H9 (cell line): Measurements from ENCODE around the gene CCDC92. TPM values are rescaled to one million over a fixed set of nuclear protein-coding genes. Genes with fewer than 3 reads are reported as not detected.

Experiments
- DNase-seq: peaks from one replicate; pipeline ENCODE4 v3.0.0-alpha.2; 2017
- H2AFZ ChIP-seq: one replicate; pipeline ENCODE4 v1.6.1; 2013; ENCODE audit warnings: mild to moderate bottlenecking, low read length, control low read depth, moderate library complexity
- H2AK5ac ChIP-seq: 2 replicates; pipeline ENCODE4 v1.6.1; 2013; ENCODE audit warnings: low read length, control low read depth, mixed read lengths; ENCODE audit not compliant: insufficient read length
- H2BK120ac ChIP-seq: one replicate; pipeline ENCODE4 v1.6.1; 2013; ENCODE audit warnings: low read depth, mild to moderate bottlenecking, low read length, control low read depth, inconsistent platforms; ENCODE audit not compliant: poor library complexity, severe bottlenecking
- H2BK12ac ChIP-seq: 2 replicates; pipeline ENCODE4 v1.6.1; 2013; ENCODE audit warnings: low read length, control low read depth, mixed read lengths, low read depth; ENCODE audit not compliant: insufficient read length
- H2BK15ac ChIP-seq: 2 replicates; pipeline ENCODE4 v1.6.1; 2013; ENCODE audit warnings: low read depth, low read length, control low read depth
- H2BK20ac ChIP-seq: one replicate; pipeline ENCODE4 v1.6.1; 2013; ENCODE audit warnings: low read depth, mild to moderate bottlenecking, low read length, control low read depth, inconsistent platforms; ENCODE audit not compliant: poor library complexity, severe bottlenecking
- H2BK5ac ChIP-seq: 2 replicates; pipeline ENCODE4 v1.6.1; 2013; ENCODE audit warnings: low read length, control low read depth, mixed read lengths; ENCODE audit not compliant: insufficient read length
- H3K14ac ChIP-seq: 2 replicates; pipeline ENCODE4 v1.6.1; 2013; ENCODE audit warnings: low read length, control low read depth; ENCODE audit not compliant: insufficient read depth
- H3K18ac ChIP-seq: 2 replicates; pipeline ENCODE4 v1.6.1; 2013; ENCODE audit warnings: low read depth, mild to moderate bottlenecking, mixed read lengths, low read length, control low read depth; ENCODE audit not compliant: insufficient read length
- H3K23ac ChIP-seq: 2 replicates; pipeline ENCODE4 v1.6.1; 2013; ENCODE audit warnings: low read length, control low read depth, mixed read lengths, low read depth; ENCODE audit not compliant: insufficient read length
- H3K23me2 ChIP-seq: 2 replicates; pipeline ENCODE4 v1.6.1; 2013; ENCODE audit warnings: low read depth, mild to moderate bottlenecking, mixed read lengths, low read length, control low read depth; ENCODE audit not compliant: insufficient read length, poor library complexity, severe bottlenecking
- H3K27ac ChIP-seq: 2 replicates; pipeline ENCODE4 v1.5.1; 2013; ENCODE audit warnings: low read length, control low read depth, mixed read lengths, low read depth; ENCODE audit not compliant: insufficient read length
- H3K27me3 ChIP-seq: 2 replicates; pipeline ENCODE4 v1.6.1; 2013; ENCODE audit warnings: low read length, control low read depth, inconsistent platforms; ENCODE audit not compliant: insufficient read depth
- H3K4ac ChIP-seq: 2 replicates; pipeline ENCODE4 v1.6.1; 2013; ENCODE audit warnings: low read depth, mild to moderate bottlenecking, control low read depth, inconsistent platforms, low read length, moderate library complexity
- H3K4me1 ChIP-seq: 2 replicates; pipeline ENCODE4 v1.6.1; 2013; ENCODE audit warnings: low read length, control low read depth, inconsistent platforms; ENCODE audit not compliant: insufficient read depth
- H3K4me2 ChIP-seq: 2 replicates; pipeline ENCODE4 v1.6.1; 2013; ENCODE audit warnings: low read length, control low read depth, mixed read lengths; ENCODE audit not compliant: insufficient read length, insufficient read depth
- H3K56ac ChIP-seq: 2 replicates; pipeline ENCODE4 v1.6.1; 2013; ENCODE audit warnings: low read depth, mild to moderate bottlenecking, mixed read lengths, low read length, control low read depth; ENCODE audit not compliant: insufficient read length
- H3K79me1 ChIP-seq: 2 replicates; pipeline ENCODE4 v1.6.1; 2013; ENCODE audit warnings: low read depth, mild to moderate bottlenecking, moderate library complexity, low read length, control low read depth, inconsistent platforms; ENCODE audit not compliant: insufficient read depth, poor library complexity, severe bottlenecking
- H3K79me2 ChIP-seq: 2 replicates; pipeline ENCODE4 v1.6.1; 2013; ENCODE audit warnings: low read length, control low read depth, inconsistent platforms; ENCODE audit not compliant: insufficient read depth
- H3K9ac ChIP-seq: 2 replicates; pipeline ENCODE4 v1.6.1; 2013; ENCODE audit warnings: low read length, control low read depth, mixed read lengths; ENCODE audit not compliant: insufficient read length; ENCODE audit errors: extremely low read depth
- H3K9me3 ChIP-seq: one replicate; pipeline ENCODE4 v1.6.1; 2013; ENCODE audit warnings: low read depth, low read length, inconsistent platforms; ENCODE audit not compliant: control insufficient read depth
- H3T11ph ChIP-seq: one replicate; pipeline ENCODE4 v1.6.1; 2013; ENCODE audit warnings: mild to moderate bottlenecking, low read length, control low read depth, inconsistent platforms
- H4K20me1 ChIP-seq: one replicate; pipeline ENCODE4 v1.6.1; 2013; ENCODE audit not compliant: control insufficient read depth, insufficient read length, insufficient read depth
- H4K5ac ChIP-seq: 2 replicates; pipeline ENCODE4 v1.6.1; 2013; ENCODE audit warnings: low read depth, mild to moderate bottlenecking, mixed read lengths, low read length, control low read depth; ENCODE audit not compliant: insufficient read length
- H4K8ac ChIP-seq: replicated peaks from 2 replicates; pipeline ENCODE4 v1.6.1; 2013; ENCODE audit warnings: low read length, control low read depth, mixed read lengths, low read depth; ENCODE audit not compliant: insufficient read length
- H4K91ac ChIP-seq: 2 replicates; pipeline ENCODE4 v1.6.1; 2013; ENCODE audit warnings: low read depth, mild to moderate bottlenecking, moderate library complexity, mixed read lengths, low read length, control low read depth; ENCODE audit not compliant: insufficient read length
- H3K27ac Mint-ChIP-seq, 3 experiments: 2 replicates in 2 of 3; 3 replicates in 1 of 3; pipeline ENCODE4 v1.8.0; 2020 to 2021; ENCODE audit warnings: mixed read lengths in 3 of 3, mild to moderate bottlenecking in 1 of 3, moderate library complexity in 1 of 3
- H3K27me3 Mint-ChIP-seq: 2 replicates; pipeline ENCODE4 v1.8.0; 2021; ENCODE audit warnings: low read depth, mild to moderate bottlenecking, moderate library complexity, mixed read lengths
- H3K36me3 Mint-ChIP-seq, 3 experiments: 2 replicates in 2 of 3; 3 replicates in 1 of 3; pipeline ENCODE4 v1.8.0; 2020 to 2021; ENCODE audit warnings: low read depth in 3 of 3, mixed read lengths in 3 of 3; ENCODE audit not compliant: insufficient read depth in 1 of 3
- H3K4me1 Mint-ChIP-seq, 2 experiments: 2 replicates each; pipeline ENCODE4 v1.8.0; 2020; ENCODE audit warnings: mixed read lengths in 2 of 2
- H3K4me3 Mint-ChIP-seq, 2 experiments: 2 replicates in 1 of 2; 3 replicates in 1 of 2; pipeline ENCODE4 v1.8.0; 2020 to 2021; ENCODE audit warnings: mild to moderate bottlenecking in 2 of 2, mixed read lengths in 2 of 2, moderate library complexity in 1 of 2
- H3K9me3 Mint-ChIP-seq, 2 experiments: 2 replicates in 1 of 2; 3 replicates in 1 of 2; pipeline ENCODE4 v1.8.0; 2020; ENCODE audit warnings: mild to moderate bottlenecking in 2 of 2, mixed read lengths in 2 of 2, moderate library complexity in 1 of 2
- CTCF ChIP-seq: fragments of 200-600 bp; sonication (generic); conservative IDR thresholded peaks from 3 replicates; pipeline ENCODE4 v1.8.0; 2021; ENCODE audit warnings: antibody characterized with exemption, mild to moderate bottlenecking
- WGBS: extraction: QIAGEN DNeasy Blood & Tissue Kit; methylation state at CpG from one replicate; pipeline ENCODE4 v1.1.7; 2013; ENCODE audit warnings: missing lambda C conversion rate, low lambda C conversion rate, mixed read lengths; ENCODE audit not compliant: insufficient read length; ENCODE audit errors: extremely low coverage; 5-methylcytosine and 5-hydroxymethylcytosine counted together
- total RNA-seq: library from RNA; stranded (reverse); gene quantifications from 2 replicates; pipeline ENCODE4 v1.2.1, GENCODE V29; 2021

CCDC92 gene
- total RNA-seq, 1 experiment from 2014 or later = 1.3 TPM

GRCh38 chr12:123962513-123962912 is 10.1 kb downstream of the CCDC92 start:
- no peak overlapping the region for H2AFZ ChIP-seq
- H2BK15ac ChIP-seq = no peak overlapping the region
- H3K27me3 ChIP-seq = peaks cover 56% of the 10 kb centered on the region
- no peak overlapping the region for H2BK5ac ChIP-seq
- no peak overlapping the region for H3T11ph ChIP-seq
- no peaks in the 10 kb centered on the region for H3K4me1 ChIP-seq
- H3K27ac ChIP-seq = no peak overlapping the region
- no peaks in the 10 kb centered on the region for H3K4me1 Mint-ChIP-seq
- no peak overlapping the region for H2BK120ac ChIP-seq
- no peaks in the 10 kb centered on the region for H3K79me1 ChIP-seq
- no peaks in the 10 kb centered on the region for H3K36me3 Mint-ChIP-seq
- no peak overlapping the region for H4K91ac ChIP-seq
- no peak overlapping the region for H2BK20ac ChIP-seq
- H3K27me3 Mint-ChIP-seq = peaks cover 100% of the 10 kb centered on the region
- H3K9me3 Mint-ChIP-seq = no peaks in the 10 kb centered on the region
- H3K4me3 Mint-ChIP-seq = no peak overlapping the region
- H3K23me2 ChIP-seq = no peaks in the 10 kb centered on the region
- H3K56ac ChIP-seq = no peak overlapping the region
- H3K4ac ChIP-seq = no peak overlapping the region
- no peak overlapping the region for H2BK12ac ChIP-seq
- H3K18ac ChIP-seq = no peak overlapping the region
- no CpG with 5 or more reads among the region's 5 CpGs for WGBS
- no peaks in the 10 kb centered on the region for H4K20me1 ChIP-seq
- no peak overlapping the region for H3K23ac ChIP-seq
- no peak for DNase-seq
- H3K27ac Mint-ChIP-seq = no peak overlapping the region
- no peak for TF ChIP-seq CTCF
- H4K8ac ChIP-seq = no peak overlapping the region
- no peak overlapping the region for H3K9ac ChIP-seq
- H3K79me2 ChIP-seq = no peaks in the 10 kb centered on the region
- H4K5ac ChIP-seq = no peak overlapping the region
- no peak overlapping the region for H3K4me2 ChIP-seq
- H2AK5ac ChIP-seq = no peak overlapping the region
- no peaks in the 10 kb centered on the region for H3K9me3 ChIP-seq
- no peak overlapping the region for H3K14ac ChIP-seq
